H1 (cell line): ENCODE measurements around the gene TSR3. TPM values are rescaled to one million over a fixed set of nuclear protein-coding genes. Genes with fewer than 3 reads are reported as not detected.
A peak's percentile ranks its signal among the peaks of the same experiment; 100 is the strongest.

Experiments
- CTCF ChIA-PET: fragments of 300-600 bp; sonication (Branson Sonifier 250); formaldehyde crosslinking; loops from one replicate; lab custom pipeline; 2021; ENCODE audit not compliant: partially characterized antibody; lab: Charles Lee
- POLR2A ChIA-PET: fragments of 300-600 bp; sonication (Branson Sonifier 250); formaldehyde crosslinking; loops from one replicate; lab custom pipeline; 2021; ENCODE audit warnings: inconsistent platforms; ENCODE audit not compliant: partially characterized antibody; lab: Charles Lee
- DNase-seq, 2 experiments: peaks; one replicate each; pipeline versions ENCODE4 v3.0.0 to v3.0.0-alpha.2; 2010 to 2022; ENCODE audit warnings: low spot score in 2 of 2, low read depth in 1 of 2, mixed read lengths in 1 of 2
- FAIRE-seq: peaks from 2 replicates; lab custom pipeline; 2011; peaks lifted over from hg19 to GRCh38; lab: Jason Lieb, UNC
- H2AFZ ChIP-seq: 2 replicates; pipeline ENCODE4 v1.8.1; 2012; ENCODE audit warnings: low read length, inconsistent platforms
- H2AK5ac ChIP-seq: 2 replicates; pipeline ENCODE4 v1.6.1; 2013; ENCODE audit warnings: low read depth, low read length
- H2BK120ac ChIP-seq: replicated peaks from 2 replicates; pipeline ENCODE3; 2013; ENCODE audit warnings: low read depth, low read length, inconsistent platforms
- H2BK12ac ChIP-seq: 2 replicates; pipeline ENCODE4 v1.6.1; 2013; ENCODE audit warnings: low read depth, low read length
- H2BK15ac ChIP-seq: 2 replicates; pipeline ENCODE4 v1.6.1; 2013; ENCODE audit warnings: low read length
- H2BK20ac ChIP-seq: 2 replicates; pipeline ENCODE4 v1.6.1; 2013; ENCODE audit warnings: low read length
- H2BK5ac ChIP-seq: 2 replicates; pipeline ENCODE4 v1.6.1; 2013; ENCODE audit warnings: low read depth, low read length
- H3K14ac ChIP-seq: 2 replicates; pipeline ENCODE4 v1.6.1; 2013; ENCODE audit warnings: inconsistent platforms; ENCODE audit not compliant: insufficient read length
- H3K18ac ChIP-seq: 2 replicates; pipeline ENCODE4 v1.6.1; 2013; ENCODE audit warnings: low read length; ENCODE audit errors: extremely low read depth
- H3K23ac ChIP-seq: 2 replicates; pipeline ENCODE4 v1.6.1; 2013; ENCODE audit warnings: inconsistent platforms; ENCODE audit not compliant: insufficient read length
- H3K23me2 ChIP-seq: 2 replicates; pipeline ENCODE4 v1.6.1; 2013; ENCODE audit warnings: low read depth, low read length
- H3K27ac ChIP-seq: 2 replicates; pipeline ENCODE4 v1.6.1; 2011; ENCODE audit warnings: low read depth, low read length, inconsistent platforms
- H3K27me3 ChIP-seq, 4 experiments: replicated peaks in 1 of 4; 1 replicate in 1 of 4; 2 replicates in 3 of 4; pipeline versions ENCODE4 v1.6.1 to v1.8.1; 2011 to 2013; ENCODE audit warnings: low read length in 3 of 4, mild to moderate bottlenecking in 3 of 4, inconsistent platforms in 2 of 4, mixed read lengths in 2 of 4, moderate library complexity in 1 of 4; ENCODE audit not compliant: control insufficient read depth in 3 of 4, insufficient read depth in 3 of 4; ENCODE audit errors: extremely low read depth in 1 of 4
- H3K36me3 ChIP-seq, 4 experiments: 2 replicates each; pipeline versions ENCODE4 v1.6.1 to v1.8.1; 2011 to 2013; ENCODE audit warnings: mild to moderate bottlenecking in 4 of 4, low read length in 3 of 4, moderate library complexity in 2 of 4, control low read depth in 1 of 4, inconsistent platforms in 1 of 4; ENCODE audit not compliant: insufficient read depth in 4 of 4, control insufficient read depth in 2 of 4
- H3K4ac ChIP-seq: replicated peaks from 2 replicates; pipeline ENCODE3; 2013; ENCODE audit warnings: low read length, low read depth, mixed read lengths, inconsistent platforms; ENCODE audit not compliant: insufficient read length
- H3K4me1 ChIP-seq, 4 experiments: replicated peaks in 1 of 4; 1 replicate in 1 of 4; 2 replicates in 3 of 4; pipeline versions ENCODE4 v1.6.1 to v1.8.1; 2011 to 2013; ENCODE audit warnings: low read length in 3 of 4, inconsistent platforms in 2 of 4, mixed read lengths in 1 of 4; ENCODE audit not compliant: insufficient read depth in 4 of 4, control insufficient read depth in 3 of 4
- H3K4me2 ChIP-seq, 2 experiments: 2 replicates each; pipeline versions ENCODE4 v1.6.1 to v1.8.1; 2011 to 2013; ENCODE audit warnings: low read depth in 2 of 2, low read length in 2 of 2, control low read depth in 1 of 2, inconsistent platforms in 1 of 2, mild to moderate bottlenecking in 1 of 2; ENCODE audit not compliant: insufficient read depth in 1 of 2
- H3K4me3 ChIP-seq, 4 experiments: fragments of 200-600, 300-600 bp in 1 of 4; sonication (generic), shearing (Covaris generic), sonication (Bioruptor Twin) in 1 of 4; 2 replicates each; pipeline versions ENCODE4 v1.5.1 to v1.8.1; 2011 to 2016; ENCODE audit warnings: low read length in 4 of 4, low read depth in 3 of 4, control low read depth in 2 of 4, inconsistent platforms in 2 of 4, mild to moderate bottlenecking in 2 of 4, mixed read lengths in 1 of 4, moderate library complexity in 1 of 4; ENCODE audit not compliant: insufficient read depth in 2 of 4; ENCODE audit errors: extremely low read depth in 1 of 4
- H3K56ac ChIP-seq: replicated peaks from 2 replicates; pipeline ENCODE3; 2013; ENCODE audit warnings: low read depth, mild to moderate bottlenecking, mixed read lengths, low read length, inconsistent platforms; ENCODE audit not compliant: insufficient read length
- H3K79me1 ChIP-seq: 2 replicates; pipeline ENCODE4 v1.6.1; 2013; ENCODE audit warnings: low read depth, low read length, control low read depth
- H3K79me2 ChIP-seq, 2 experiments: 2 replicates each; pipeline versions ENCODE4 v1.6.1 to v1.8.1; 2012 to 2013; ENCODE audit warnings: low read length in 2 of 2, mild to moderate bottlenecking in 2 of 2, inconsistent platforms in 1 of 2; ENCODE audit not compliant: insufficient read depth in 2 of 2, control insufficient read depth in 1 of 2
- H3K9ac ChIP-seq, 4 experiments: replicated peaks in 1 of 4; 1 replicate in 1 of 4; 2 replicates in 3 of 4; pipeline versions ENCODE4 v1.6.1 to v1.8.1; 2011 to 2013; ENCODE audit warnings: low read depth in 3 of 4, low read length in 3 of 4, control low read depth in 2 of 4, mild to moderate bottlenecking in 2 of 4, moderate library complexity in 2 of 4, inconsistent platforms in 1 of 4; ENCODE audit errors: extremely low read depth in 1 of 4
- H3K9me3 ChIP-seq, 2 experiments: 2 replicates each; pipeline versions ENCODE4 v1.6.1 to v1.8.1; 2012 to 2013; ENCODE audit warnings: mild to moderate bottlenecking in 2 of 2, moderate library complexity in 2 of 2, control low read depth in 1 of 2, inconsistent platforms in 1 of 2, low read depth in 1 of 2, low read length in 1 of 2, mixed read lengths in 1 of 2; ENCODE audit not compliant: insufficient read depth in 2 of 2
- H4K20me1 ChIP-seq, 2 experiments: replicated peaks in 1 of 2; 2 replicates each; pipeline versions ENCODE3 to v1.8.1; 2011 to 2013; ENCODE audit warnings: inconsistent platforms in 2 of 2, low read length in 2 of 2, mild to moderate bottlenecking in 1 of 2; ENCODE audit not compliant: insufficient read depth in 2 of 2, control insufficient read depth in 1 of 2
- H4K5ac ChIP-seq: 2 replicates; pipeline ENCODE4 v1.6.1; 2013; ENCODE audit warnings: low read length, low read depth, mixed read lengths, inconsistent platforms; ENCODE audit not compliant: insufficient read length
- H4K8ac ChIP-seq: 2 replicates; pipeline ENCODE4 v1.8.0; 2013; ENCODE audit warnings: mild to moderate bottlenecking, moderate library complexity, low read length, inconsistent platforms; ENCODE audit not compliant: insufficient read depth; ENCODE audit errors: extremely low read depth
- H4K91ac ChIP-seq: replicated peaks from 2 replicates; pipeline ENCODE3; 2013; ENCODE audit warnings: low read length, mixed read lengths, inconsistent platforms; ENCODE audit not compliant: insufficient read length
- CBX8 ChIP-seq: fragments of 300-800, 300-1000 bp; sonication (generic); IDR thresholded peaks from 2 replicates; pipeline ENCODE4 v1.7.1; 2016; ENCODE audit warnings: low read depth, low read length, borderline replicate concordance
- EGR1 ChIP-seq: IDR thresholded peaks from 2 replicates; pipeline ENCODE4 v1.6.1; 2011; ENCODE audit warnings: low read depth, low read length, borderline replicate concordance
- KDM5A ChIP-seq: fragments of 200-600 bp; IDR thresholded peaks from 2 replicates; pipeline ENCODE4 v1.7.1; 2012; ENCODE audit warnings: mild to moderate bottlenecking, low read length, inconsistent platforms, mixed read lengths
- POLR2A ChIP-seq, 2 experiments: IDR thresholded peaks; 1 replicate in 1 of 2; 2 replicates in 1 of 2; pipeline ENCODE4 v1.6.1; 2011; ENCODE audit warnings: low read depth in 2 of 2, low read length in 2 of 2, mild to moderate bottlenecking in 2 of 2; ENCODE audit errors: control extremely low read depth in 1 of 2
- RFX5 ChIP-seq: IDR thresholded peaks from 2 replicates; pipeline ENCODE4 v1.6.1; 2011; ENCODE audit warnings: low read depth, low read length, improper control_type of control experiment, borderline replicate concordance
- TCF12 ChIP-seq: IDR thresholded peaks from 2 replicates; pipeline ENCODE4 v1.6.1; 2011; ENCODE audit warnings: low read depth, mild to moderate bottlenecking, low read length
- USF2 ChIP-seq: IDR thresholded peaks from 2 replicates; pipeline ENCODE4 v1.6.1; 2011; ENCODE audit warnings: low read length, improper control_type of control experiment
- WGBS, 2 experiments: shearing (Covaris generic) in 1 of 2; methylation state at CpG; one replicate each; pipeline versions ENCODE4 v1.1.6 to v1.1.7; 2013 to 2015; ENCODE audit warnings: low lambda C conversion rate in 2 of 2, mixed read lengths in 2 of 2, inconsistent platforms in 1 of 2, low coverage in 1 of 2, missing lambda C conversion rate in 1 of 2; ENCODE audit not compliant: insufficient replicate concordance in 2 of 2, insufficient coverage in 1 of 2, insufficient read length in 1 of 2; ENCODE audit errors: extremely low coverage in 1 of 2, missing lambda C conversion rate in 1 of 2; 5-methylcytosine and 5-hydroxymethylcytosine counted together
- polyA plus RNA-seq, 7 experiments: library from polyadenylated mRNA; depleted of rRNA in 3 of 7; stranded (reverse) in 5 of 7; unstranded in 2 of 7; fragments of >200 nt in 5 of 7; fragments of 200-250 nt in 2 of 7; gene quantifications; 1 replicate in 5 of 7; 2 replicates in 1 of 7; 4 replicates in 1 of 7; pipeline versions ENCODE4 v1.2.1 to v1.2.3, GENCODE V29; 2011 to 2013; ENCODE audit warnings: missing spikeins in 2 of 7, mixed read lengths in 2 of 7
- total RNA-seq: library from RNA; stranded (reverse); fragmentation: NEBNext Ultra II Directional; extraction: Animal tissue kit (Norgen Biotek cat#: 25700); gene quantifications from 2 replicates; pipeline ENCODE4 v1.2.1, GENCODE V29; 2021

The TSR3 gene
- total and polyA plus RNA-seq, 2 of the 8 experiments (the other 6 are each of a cell fraction or from before 2014, with no cell fraction given): 43.1 to 52.3 TPM

- FAIRE-seq (no peak), DNase-seq (no peak)
- 60% methylated on average over 12 of the region's 13 CpGs; no CpG with 5 or more reads in 1 of the 2 experiments for whole genome bisulfite sequencing, 2 experiments
- Histone ChIP-seq H3K4me2 (peak overlapping the region; percentile 96 to 99), H3K27me3 (no peaks in the 10 kb centered on the region), H2BK120ac (no peak overlapping the region), H3K56ac (no peak overlapping the region), H3K79me1 (peaks cover 6% of the 10 kb centered on the region; the same call in 1 of the 2 replicates), H2BK15ac (no peak overlapping the region), H4K20me1 (peaks cover 50 to 51% of the 10 kb centered on the region in 2 experiments), H2AFZ (no peak overlapping the region), H2AK5ac (no peak overlapping the region), H4K91ac (no peak overlapping the region), H3K27ac (peak overlapping the region; percentile 25; the same call in 1 of the 2 replicates), H4K5ac (no peak overlapping the region), H2BK20ac (no peak overlapping the region), H3K23me2 (peaks cover 22% of the 10 kb centered on the region), H2BK12ac (no peak overlapping the region), H3K4ac (no peak overlapping the region), H3K4me3 (peak overlapping the region; percentile 89 to 98 (median 96); a peak in 7 of 8 replicates), H3K18ac (no peak overlapping the region), H2BK5ac (no peak overlapping the region), H3K4me1 (peaks cover 0 to 12% (median 5%) of the 10 kb centered on the region in 4 experiments; a peak in 5 of 7 replicates), H3K23ac (no peak overlapping the region), H4K8ac (no peak overlapping the region), H3K9ac (peak overlapping the region in 3 of 4 experiments; percentile 20 to 100 (median 95); a peak in 5 of 7 replicates), H3K9me3 (no peaks in the 10 kb centered on the region), H3K79me2 (peaks cover 36 to 65% of the 10 kb centered on the region in 2 experiments), H3K36me3 (peaks cover 13 to 34% (median 22%) of the 10 kb centered on the region in 4 experiments; a peak in 7 of 8 replicates), H3K14ac (no peak overlapping the region)
- CTCF ChIA-PET: interaction anchor here (1.4 to 1.9 kb wide), 2 partner anchors 11 to 25 kb away, joined by 3 to 4 read pairs; no protein-coding TSS in a partner anchor
- POLR2A ChIA-PET: interaction anchor here (1.7 to 11.4 kb wide), 4 partner anchors 9 to 18 kb away, joined by 4 to 106 read pairs (median 8); no protein-coding TSS in a partner anchor
- TF ChIP-seq TCF12 (no peak), KDM5A (no peak), CBX8 (no peak), EGR1 (no peak), RFX5 (no peak), POLR2A (IDR thresholded peaks at IDR 0.05; ENCODE audit: control extremely low read depth in 1 of 2, low read depth in 2 of 2, low read length in 2 of 2) (0 out of 3 replicates have a peak, but pooled peaks of 1 of the 2 experiments have one; percentile 7), USF2 (no peak)
Observed at GRCh38 chr16:1311212-1311737, 40.4 kb downstream of the TSR3 start.
